SHP77 treated with DMSO at 0.1 percent for 48 hours (cell line): ENCODE data around the gene ZNF621.

Experiments
- DNase-seq: peaks from one replicate; lab custom pipeline; 2025; lab: John Stamatoyannopoulos, UW

Gene ZNF621

DNA sequence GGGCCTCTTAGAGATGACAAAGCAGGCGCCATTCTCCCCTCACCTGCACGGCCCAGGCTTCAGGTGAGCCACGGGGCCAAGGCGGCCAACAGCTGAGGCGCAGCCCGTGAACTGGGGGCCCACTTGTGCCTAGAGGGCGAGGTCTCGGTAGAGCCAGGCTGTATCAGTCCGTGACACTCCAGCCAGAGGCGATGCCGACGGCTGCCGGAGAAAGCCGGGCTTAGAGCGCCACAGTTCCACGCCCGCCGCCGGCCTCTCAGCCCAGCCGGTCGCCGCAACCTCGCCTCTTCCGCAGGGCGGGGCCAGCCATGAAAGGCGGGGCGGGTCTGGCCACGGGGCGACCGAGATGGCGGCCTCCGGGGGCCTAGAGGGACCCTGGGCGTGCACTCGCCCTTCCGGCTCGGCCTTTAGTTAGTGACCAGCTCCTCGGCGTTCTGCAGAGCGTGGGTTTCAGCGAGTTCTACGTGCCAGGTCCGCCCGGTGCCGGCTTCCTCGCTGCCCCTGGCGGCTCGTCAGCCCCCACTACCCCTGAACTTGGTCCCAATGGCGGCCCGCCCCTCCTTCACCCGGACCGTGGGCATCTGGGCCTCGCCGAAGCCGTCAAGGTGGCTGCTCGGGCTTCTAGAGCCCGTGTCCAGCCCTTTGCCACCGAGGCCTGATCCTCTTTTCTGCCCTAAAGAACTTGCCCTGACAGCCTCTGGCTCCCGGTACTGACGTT, at the start of gene ZNF621:
TSS of gene ZNF621 (plus strand) at position 393 of the 718 bp plus-strand sequence. CDS start 881 bp downstream, outside the sequence.
- DNase-seq: peak; percentile 41

- peak; percentile 50 for DNase-seq
Observed at GRCh38 chr3:40476478-40477470, 48.0 kb upstream of the ZNF621 start, which contains the start of gene ZNF619. Gene ZNF619 (plus strand): TSS chr3:40477122. CDS start chr3:40477980, 858 bp downstream.

DNA sequence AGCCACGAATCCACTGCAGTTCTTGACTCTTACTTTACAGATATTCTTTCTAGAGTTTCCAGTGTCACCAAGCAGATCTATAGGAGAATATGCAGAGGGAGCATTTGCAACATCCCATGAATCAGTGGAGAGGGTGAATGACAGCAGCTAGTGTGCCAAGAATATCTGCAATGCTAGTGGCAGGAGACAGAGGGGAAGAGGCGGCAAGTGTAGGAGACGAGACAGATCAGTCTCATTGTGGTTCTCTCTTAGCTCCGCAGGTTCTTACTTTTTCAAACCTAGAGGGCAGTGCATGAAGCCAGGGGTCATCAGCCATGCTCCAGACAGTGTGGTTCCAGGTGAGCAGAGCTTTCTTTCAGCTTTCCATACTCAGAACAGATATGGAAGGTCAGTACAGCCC, 47.1 kb upstream of the ZNF621 start:
- no peak for DNase-seq

DNA sequence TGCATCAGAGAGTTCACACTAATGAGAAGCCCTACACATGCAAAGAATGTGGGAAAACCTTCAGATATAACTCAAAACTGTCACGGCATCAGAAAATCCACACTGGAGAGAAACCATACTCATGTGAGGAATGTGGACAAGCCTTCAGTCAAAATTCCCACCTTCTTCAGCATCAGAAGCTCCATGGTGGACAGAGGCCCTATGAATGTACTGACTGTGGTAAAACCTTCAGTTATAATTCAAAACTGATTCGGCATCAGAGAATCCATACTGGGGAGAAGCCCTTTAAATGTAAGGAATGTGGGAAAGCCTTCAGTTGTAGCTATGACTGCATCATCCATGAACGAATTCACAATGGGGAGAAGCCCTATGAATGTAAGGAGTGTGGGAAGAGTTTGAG, 37.6 kb upstream of the ZNF621 start:
- no peak for DNase-seq

DNA sequence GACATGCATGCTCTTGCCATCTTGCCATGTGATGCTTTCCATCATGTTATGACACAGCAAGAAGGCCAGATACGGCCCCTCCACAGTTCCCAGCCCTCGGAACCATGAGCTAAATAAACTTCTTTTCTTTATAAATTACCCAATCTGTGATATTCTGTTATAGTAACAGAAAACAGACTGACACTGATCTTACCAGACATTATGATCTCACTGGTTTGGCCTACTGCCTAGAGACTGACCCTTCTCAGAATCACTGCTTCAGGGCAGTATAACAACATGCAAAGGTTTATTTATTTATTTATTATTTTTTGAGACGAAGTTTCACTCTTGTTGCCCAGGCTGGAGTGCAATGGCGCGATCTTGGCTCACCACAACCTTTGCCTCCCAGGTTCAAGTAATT, 33.8 kb upstream of the ZNF621 start:
- no peak for DNase-seq

DNA sequence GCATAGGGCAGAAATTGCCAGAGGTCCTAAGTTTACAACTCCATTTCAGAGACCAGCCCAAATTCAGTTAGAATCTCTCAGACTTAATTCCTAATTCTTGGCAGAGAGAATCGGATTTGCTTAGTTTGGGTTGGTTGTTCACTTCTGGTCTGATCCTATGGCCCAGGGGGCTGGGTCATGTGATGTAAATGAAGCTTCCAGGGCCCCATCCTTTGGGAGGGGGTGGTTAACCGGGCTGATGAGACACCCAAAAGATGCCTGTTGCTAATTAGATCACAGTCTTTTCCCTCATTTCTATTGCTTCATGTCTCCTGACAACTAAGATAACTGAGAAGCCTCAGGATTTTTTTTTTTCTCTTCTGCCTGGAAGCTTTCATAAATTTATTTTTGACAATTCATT, 30.1 kb upstream of the ZNF621 start:
- no peak for DNase-seq

DNA sequence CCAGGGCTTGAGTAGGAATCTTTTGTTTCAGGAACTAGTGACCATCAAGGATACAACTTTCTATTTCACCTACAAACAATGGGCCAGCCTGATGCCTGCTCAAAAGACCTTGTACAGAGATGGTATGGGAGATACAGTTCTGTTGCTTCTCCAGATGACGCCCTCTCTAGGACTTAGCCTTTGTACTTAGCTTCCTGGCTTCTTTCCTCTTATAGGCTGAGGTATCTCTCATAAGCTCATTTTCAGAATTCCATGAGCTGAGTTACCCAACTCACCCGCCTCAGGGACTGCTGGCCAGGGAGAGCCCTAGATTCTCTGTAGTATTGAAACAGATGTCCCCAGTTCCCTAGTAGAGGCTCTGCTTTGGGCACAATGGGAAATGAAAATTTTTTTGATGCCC, 27.5 kb upstream of the ZNF621 start:
- DNase-seq: no peak

- no peak for DNase-seq
Observed at GRCh38 chr3:40499952-40500351, 24.8 kb upstream of the ZNF621 start.

- no peak for DNase-seq
Observed at GRCh38 chr3:40502034-40502433, 22.7 kb upstream of the ZNF621 start.

GRCh38 chr3:40504636-40505430, 19.9 kb upstream of the ZNF621 start:
- no peak for DNase-seq

- DNase-seq: peak; percentile 84
Observed at GRCh38 chr3:40505599-40506462, 18.9 kb upstream of the ZNF621 start, which contains the start of gene ZNF620. Gene ZNF620 (plus strand): TSS chr3:40506039. CDS start chr3:40506353, 314 bp downstream.

DNA sequence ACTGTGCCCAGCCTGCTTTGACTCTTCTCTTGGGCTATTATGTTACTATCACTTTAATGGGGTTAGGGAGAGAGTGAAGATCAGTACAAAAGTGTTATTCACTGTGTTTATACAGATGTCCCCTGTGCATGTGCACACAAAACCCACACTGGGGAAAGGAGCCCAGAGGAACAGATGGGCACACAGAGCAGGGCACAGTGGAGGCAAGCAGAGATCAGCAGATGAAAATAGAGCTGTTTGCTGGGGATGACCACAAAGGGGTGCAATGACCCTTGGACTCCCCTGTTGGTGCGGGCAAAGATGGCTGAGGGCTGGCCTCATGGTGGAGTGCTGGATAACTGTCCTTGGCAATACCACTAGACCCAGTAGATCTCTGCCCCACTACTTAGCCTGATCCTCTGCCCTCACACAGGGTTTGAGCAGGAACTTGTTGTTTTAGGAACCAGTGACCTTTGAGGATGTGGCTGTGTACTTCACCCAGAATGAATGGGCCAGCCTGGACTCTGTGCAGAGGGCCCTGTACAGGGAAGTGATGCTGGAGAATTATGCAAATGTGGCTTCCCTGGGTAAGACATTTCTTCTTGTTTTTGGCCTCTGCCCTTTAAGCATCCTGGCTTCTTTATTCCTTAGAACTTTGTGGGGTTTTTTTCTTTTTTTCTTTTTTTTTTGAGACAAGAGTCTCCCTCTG, 13.6 kb upstream of the ZNF621 start:
- no peak for DNase-seq

GRCh38 chr3:40516201-40516600, 8.6 kb upstream of the ZNF621 start:
- DNase-seq: no peak

- no peak for DNase-seq
Observed at GRCh38 chr3:40518067-40518466, 6.7 kb upstream of the ZNF621 start.

GRCh38 chr3:40518848-40519247, 5.9 kb upstream of the ZNF621 start:
- DNase-seq: no peak

DNA sequence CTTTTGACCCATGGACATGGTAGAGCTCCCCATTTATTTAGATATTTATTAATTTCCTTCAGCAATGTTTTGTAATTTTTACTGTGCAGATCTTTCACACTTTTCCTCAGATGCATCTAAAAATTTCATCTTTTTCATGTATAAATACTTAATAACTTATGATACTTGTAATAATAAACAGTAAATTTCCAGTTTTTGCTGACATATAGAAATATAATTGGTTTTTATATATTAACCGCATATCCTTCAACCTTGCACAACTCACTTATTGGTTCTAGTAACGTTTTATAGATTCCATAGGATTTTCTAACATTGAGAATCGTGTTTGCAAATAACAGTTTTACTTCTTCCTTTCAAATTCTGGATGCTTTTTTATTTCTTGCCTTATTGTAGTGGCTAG, 3.5 kb upstream of the ZNF621 start:
- DNase-seq: no peak

DNA sequence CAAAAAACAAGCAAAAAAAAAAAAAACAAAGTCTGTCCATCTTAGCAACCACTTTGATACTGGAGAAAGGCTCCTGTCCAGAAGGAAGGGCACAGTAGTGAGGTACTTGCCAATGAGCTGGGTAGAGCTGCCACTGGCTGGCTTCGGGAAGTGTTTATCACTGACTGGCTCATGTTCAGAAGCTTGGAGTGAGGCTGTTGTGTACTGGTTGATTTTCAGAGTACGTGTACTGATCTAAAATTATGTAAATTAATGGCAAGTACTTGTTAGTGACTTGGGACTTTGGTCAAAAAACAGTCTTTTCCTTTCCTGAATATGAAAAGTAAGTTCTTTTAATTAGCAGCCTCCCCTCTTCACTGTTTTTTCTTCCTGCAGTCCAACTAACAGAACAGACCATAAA, 979 bp upstream of the ZNF621 start:
- DNase-seq: no peak

- no peak for DNase-seq
Observed at GRCh38 chr3:40524222-40524567, 565 bp upstream of the ZNF621 start.

DNA sequence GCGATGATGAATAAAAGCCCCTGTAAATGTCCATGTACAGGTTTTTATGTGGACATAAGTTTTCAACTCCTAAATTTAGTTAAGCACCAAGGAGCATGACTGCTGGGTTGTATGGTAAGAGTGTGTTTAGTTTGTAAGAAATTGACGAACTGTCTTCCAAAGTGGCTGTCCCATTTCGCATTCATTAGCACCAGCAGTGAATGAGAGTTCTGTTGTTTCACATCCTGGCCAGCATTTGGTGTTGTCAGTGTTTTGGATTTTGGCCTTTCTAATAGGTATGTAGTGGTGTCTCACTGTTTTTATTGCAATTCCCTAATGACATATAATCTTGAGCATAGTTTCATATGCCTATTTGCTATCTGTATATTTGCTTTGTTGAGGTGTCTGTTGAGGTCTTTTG, 3.7 kb downstream of the ZNF621 start:
- DNase-seq: no peak

- no peak for DNase-seq
Observed at GRCh38 chr3:40532252-40532651, 7.5 kb downstream of the ZNF621 start.

GRCh38 chr3:40534283-40534682, 9.5 kb downstream of the ZNF621 start:
- no peak for DNase-seq
